CD14-positive monocyte (primary cell): ENCODE measurements around the gene SART3. TPM values are rescaled to one million over a fixed set of nuclear protein-coding genes. Genes with fewer than 3 reads are reported as not detected.
A peak's percentile ranks its signal among the peaks of the same experiment; 100 is the strongest.

ENCODE experiments used
- DNase-seq, 3 donors: peaks; one replicate each; pipeline ENCODE4 v3.0.0-alpha.2; 2011 to 2022
- H2AFZ ChIP-seq: 2 replicates; pipeline ENCODE4 v1.6.0; 2012; ENCODE audit warnings: mild to moderate bottlenecking, low read depth, low read length, inconsistent platforms; ENCODE audit not compliant: insufficient read depth, poor library complexity, severe bottlenecking
- H3K27ac ChIP-seq, 2 donors: 1 replicate in 1 of 2; 2 replicates in 1 of 2; pipeline ENCODE4 v1.5.1; 2012 to 2013; ENCODE audit warnings: low read length in 2 of 2, control low read depth in 1 of 2, inconsistent platforms in 1 of 2, low read depth in 1 of 2, mild to moderate bottlenecking in 1 of 2
- H3K27me3 ChIP-seq, 2 donors: one replicate each; pipeline versions ENCODE4 v1.6.0 to v1.6.1; 2011 to 2013; ENCODE audit warnings: low read length in 2 of 2; ENCODE audit not compliant: control insufficient read depth in 2 of 2, insufficient read depth in 2 of 2
- H3K36me3 ChIP-seq, 2 donors: replicated peaks in 1 of 2; 1 replicate in 1 of 2; 2 replicates in 1 of 2; pipeline versions ENCODE4 v1.5.1 to v1.6.1; 2012 to 2013; ENCODE audit warnings: low read length in 2 of 2, control low read depth in 1 of 2, inconsistent platforms in 1 of 2, mild to moderate bottlenecking in 1 of 2; ENCODE audit not compliant: insufficient read depth in 2 of 2, control insufficient read depth in 1 of 2
- H3K4me1 ChIP-seq, 2 donors: 1 replicate in 1 of 2; 2 replicates in 1 of 2; pipeline versions ENCODE4 v1.5.1 to v1.6.1; 2012 to 2013; ENCODE audit warnings: low read length in 2 of 2, control low read depth in 1 of 2, inconsistent platforms in 1 of 2, mild to moderate bottlenecking in 1 of 2, moderate library complexity in 1 of 2; ENCODE audit not compliant: insufficient read depth in 2 of 2, control insufficient read depth in 1 of 2
- H3K4me2 ChIP-seq: replicated peaks from 2 replicates; pipeline ENCODE3; 2012; ENCODE audit warnings: low read length, moderate library complexity, mild to moderate bottlenecking; ENCODE audit not compliant: poor library complexity, severe bottlenecking; ENCODE audit errors: extremely low read depth
- H3K4me3 ChIP-seq, 3 experiments: fragments of 200-600 bp in 1 of 3; sonication (generic) in 1 of 3; replicated peaks in 1 of 3; 1 replicate in 2 of 3; 2 replicates in 1 of 3; pipeline ENCODE4 v1.5.1; 2011 to 2013; ENCODE audit warnings: low read length in 3 of 3, mild to moderate bottlenecking in 3 of 3, control low read depth in 2 of 3, low read depth in 2 of 3, inconsistent platforms in 1 of 3, moderate library complexity in 1 of 3
- H3K79me2 ChIP-seq: 2 replicates; pipeline ENCODE4 v1.6.0; 2012; ENCODE audit warnings: mild to moderate bottlenecking, control low read depth, inconsistent platforms, low read length, moderate library complexity; ENCODE audit not compliant: insufficient read depth
- H3K9ac ChIP-seq: 2 replicates; pipeline ENCODE4 v1.6.0; 2017; ENCODE audit warnings: low read length, mild to moderate bottlenecking; ENCODE audit not compliant: insufficient read depth, poor library complexity, severe bottlenecking
- H3K9me3 ChIP-seq, 2 donors: replicated peaks in 1 of 2; 1 replicate in 1 of 2; 2 replicates in 1 of 2; pipeline versions ENCODE4 v1.5.1 to v1.6.1; 2012 to 2013; ENCODE audit warnings: low read length in 2 of 2, control low read depth in 1 of 2; ENCODE audit not compliant: control insufficient read depth in 1 of 2, insufficient read depth in 1 of 2
- H4K20me1 ChIP-seq: 2 replicates; pipeline ENCODE4 v1.6.0; 2012; ENCODE audit warnings: mild to moderate bottlenecking, low read length, control low read depth, moderate library complexity; ENCODE audit not compliant: insufficient read depth
- H3K27ac Mint-ChIP-seq, 7 donors: one replicate each; pipeline ENCODE4 v1.8.0; 2020; ENCODE audit warnings: mild to moderate bottlenecking in 7 of 7, mixed read lengths in 7 of 7, moderate library complexity in 6 of 7, inconsistent platforms in 2 of 7
- H3K27me3 Mint-ChIP-seq, 3 donors: one replicate each; pipeline ENCODE4 v1.8.0; 2021 to 2022; ENCODE audit warnings: low read depth in 3 of 3, mild to moderate bottlenecking in 3 of 3, mixed read lengths in 3 of 3, moderate library complexity in 3 of 3, inconsistent platforms in 1 of 3
- H3K36me3 Mint-ChIP-seq, 2 donors: one replicate each; pipeline ENCODE4 v1.8.0; 2020; ENCODE audit warnings: mixed read lengths in 2 of 2, inconsistent platforms in 1 of 2, mild to moderate bottlenecking in 1 of 2
- H3K4me1 Mint-ChIP-seq: one replicate; pipeline ENCODE4 v1.8.0; 2020; ENCODE audit warnings: mild to moderate bottlenecking, mixed read lengths
- H3K4me3 Mint-ChIP-seq, 2 donors: one replicate each; pipeline ENCODE4 v1.8.0; 2020; ENCODE audit warnings: mild to moderate bottlenecking in 2 of 2, mixed read lengths in 2 of 2, moderate library complexity in 1 of 2
- H3K9me3 Mint-ChIP-seq, 7 donors: one replicate each; pipeline ENCODE4 v1.8.0; 2020 to 2022; ENCODE audit warnings: mixed read lengths in 7 of 7, mild to moderate bottlenecking in 6 of 7, moderate library complexity in 6 of 7, inconsistent platforms in 2 of 7
- WGBS: methylation state at CpG from one replicate; pipeline ENCODE4 v1.1.5; 2013; ENCODE audit warnings: missing lambda C conversion rate; ENCODE audit not compliant: insufficient coverage; 5-methylcytosine and 5-hydroxymethylcytosine counted together
- intact Hi-C, 2 donors: fragments of 100-400 bp; cut with micrococcal nuclease; formaldehyde crosslinking; loops; one replicate each; pipeline versions ENCODE4 v1.15.0 to v1.15.1; 2023
- polyA plus RNA-seq, 3 donors: library from polyadenylated mRNA; depleted of rRNA in 1 of 3; unstranded in 2 of 3; stranded (reverse) in 1 of 3; fragments of 300-500 nt in 2 of 3; fragments of >200 nt in 1 of 3; fragmentation: Illumina TruSeq in 2 of 3; gene quantifications; 1 replicate in 2 of 3; 2 replicates in 1 of 3; pipeline ENCODE4 v1.2.3, GENCODE V29; 2012 to 2021
- TF ChIP-seq, protein P1 (sequence below): fragments of 200-600 bp; IDR thresholded peaks from one replicate; pipeline ENCODE4 v1.8.0; 2022; ENCODE audit warnings: antibody characterized with exemption, mild to moderate bottlenecking

SART3 gene
- polyA plus RNA-seq, 3 donors = 10.3 to 20.9 (median 20.6) TPM

- no peak for DNase-seq
- no peak overlapping the region for H2AFZ ChIP-seq
- peaks cover 27% of the 10 kb centered on the region for H3K4me1 Mint-ChIP-seq
- no peaks in the 10 kb centered on the region for H3K27me3 ChIP-seq
- TF ChIP-seq, protein P1, sequence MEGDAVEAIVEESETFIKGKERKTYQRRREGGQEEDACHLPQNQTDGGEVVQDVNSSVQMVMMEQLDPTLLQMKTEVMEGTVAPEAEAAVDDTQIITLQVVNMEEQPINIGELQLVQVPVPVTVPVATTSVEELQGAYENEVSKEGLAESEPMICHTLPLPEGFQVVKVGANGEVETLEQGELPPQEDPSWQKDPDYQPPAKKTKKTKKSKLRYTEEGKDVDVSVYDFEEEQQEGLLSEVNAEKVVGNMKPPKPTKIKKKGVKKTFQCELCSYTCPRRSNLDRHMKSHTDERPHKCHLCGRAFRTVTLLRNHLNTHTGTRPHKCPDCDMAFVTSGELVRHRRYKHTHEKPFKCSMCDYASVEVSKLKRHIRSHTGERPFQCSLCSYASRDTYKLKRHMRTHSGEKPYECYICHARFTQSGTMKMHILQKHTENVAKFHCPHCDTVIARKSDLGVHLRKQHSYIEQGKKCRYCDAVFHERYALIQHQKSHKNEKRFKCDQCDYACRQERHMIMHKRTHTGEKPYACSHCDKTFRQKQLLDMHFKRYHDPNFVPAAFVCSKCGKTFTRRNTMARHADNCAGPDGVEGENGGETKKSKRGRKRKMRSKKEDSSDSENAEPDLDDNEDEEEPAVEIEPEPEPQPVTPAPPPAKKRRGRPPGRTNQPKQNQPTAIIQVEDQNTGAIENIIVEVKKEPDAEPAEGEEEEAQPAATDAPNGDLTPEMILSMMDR = no peak
- peaks cover 33 to 57% of the 10 kb centered on the region in 2 donors for H3K36me3 ChIP-seq
- peaks cover 0 to 2% (median 2%) of the 10 kb centered on the region in 3 donors for H3K27me3 Mint-ChIP-seq
- no peak overlapping the region for H3K4me3 ChIP-seq
- H3K9me3 Mint-ChIP-seq = no peaks in the 10 kb centered on the region
- WGBS = 71% methylated on average over 8 of the region's 10 CpGs
- intact Hi-C loops = loop anchor here in 1 of 2 donors (10.0 kb wide), 1 partner anchor 386 kb away; no protein-coding TSS in a partner anchor
- peaks cover 50 to 55% of the 10 kb centered on the region in 2 donors for H3K36me3 Mint-ChIP-seq
- H3K27ac ChIP-seq = peak overlapping the region in 1 of 2 donors; percentile 70
- no peaks in the 10 kb centered on the region for H3K9me3 ChIP-seq
- peak overlapping the region in 3 of 7 donors; percentile 49 to 67 (median 66) for H3K27ac Mint-ChIP-seq
- peaks cover 6% of the 10 kb centered on the region for H3K79me2 ChIP-seq
- H4K20me1 ChIP-seq = no peaks in the 10 kb centered on the region
- H3K9ac ChIP-seq = no peak overlapping the region
- H3K4me3 Mint-ChIP-seq = no peak overlapping the region
- H3K4me2 ChIP-seq = no peak overlapping the region
- peaks cover 30 to 39% of the 10 kb centered on the region in 2 donors for H3K4me1 ChIP-seq
Observed at GRCh38 chr12:108568338-108569154, 7.6 kb upstream of the SART3 start.

- H3K9me3 Mint-ChIP-seq = no peaks in the 10 kb centered on the region
- peak overlapping the region; percentile 13 for H2AFZ ChIP-seq
- H3K4me2 ChIP-seq = peak overlapping the region; percentile 25
- peaks cover 0 to 2% (median 0%) of the 10 kb centered on the region in 3 donors for H3K27me3 Mint-ChIP-seq
- no peak overlapping the region for H3K4me3 ChIP-seq
- peaks cover 33 to 57% of the 10 kb centered on the region in 2 donors for H3K36me3 ChIP-seq
- TF ChIP-seq, protein P1 = no peak
- H3K27ac ChIP-seq = peak overlapping the region in 1 of 2 donors; percentile 70
- no peaks in the 10 kb centered on the region for H3K9me3 ChIP-seq
- peak overlapping the region; percentile 73 to 93 (median 91) for H3K27ac Mint-ChIP-seq
- no peak overlapping the region for H3K4me3 Mint-ChIP-seq
- H3K9ac ChIP-seq = no peak overlapping the region
- 57% methylated on average over 3 of the region's 7 CpGs for WGBS
- H3K79me2 ChIP-seq = peaks cover 15% of the 10 kb centered on the region
- H4K20me1 ChIP-seq = no peaks in the 10 kb centered on the region
- H3K27me3 ChIP-seq = no peaks in the 10 kb centered on the region
- peak; percentile 58 to 71 (median 68) for DNase-seq
- H3K4me1 Mint-ChIP-seq = peaks cover 32% of the 10 kb centered on the region
- H3K36me3 Mint-ChIP-seq = peaks cover 50 to 55% of the 10 kb centered on the region in 2 donors
- intact Hi-C loops = loop anchor here in 1 of 2 donors (10.0 kb wide), 1 partner anchor 387 kb away; no protein-coding TSS in a partner anchor
- H3K4me1 ChIP-seq = peaks cover 38 to 48% of the 10 kb centered on the region in 2 donors
Observed at GRCh38 chr12:108567406-108568337, 6.7 kb upstream of the SART3 start.
